ENCODE results near the gene DPY19L1. TPM values are rescaled to one million over a fixed set of nuclear protein-coding genes. Genes with fewer than 3 reads are reported as not detected.
A peak's percentile ranks its signal among the peaks of the same experiment; 100 is the strongest.

DPY19L1 gene
- total RNA-seq, 1 donor: 27.1 TPM

DNA sequence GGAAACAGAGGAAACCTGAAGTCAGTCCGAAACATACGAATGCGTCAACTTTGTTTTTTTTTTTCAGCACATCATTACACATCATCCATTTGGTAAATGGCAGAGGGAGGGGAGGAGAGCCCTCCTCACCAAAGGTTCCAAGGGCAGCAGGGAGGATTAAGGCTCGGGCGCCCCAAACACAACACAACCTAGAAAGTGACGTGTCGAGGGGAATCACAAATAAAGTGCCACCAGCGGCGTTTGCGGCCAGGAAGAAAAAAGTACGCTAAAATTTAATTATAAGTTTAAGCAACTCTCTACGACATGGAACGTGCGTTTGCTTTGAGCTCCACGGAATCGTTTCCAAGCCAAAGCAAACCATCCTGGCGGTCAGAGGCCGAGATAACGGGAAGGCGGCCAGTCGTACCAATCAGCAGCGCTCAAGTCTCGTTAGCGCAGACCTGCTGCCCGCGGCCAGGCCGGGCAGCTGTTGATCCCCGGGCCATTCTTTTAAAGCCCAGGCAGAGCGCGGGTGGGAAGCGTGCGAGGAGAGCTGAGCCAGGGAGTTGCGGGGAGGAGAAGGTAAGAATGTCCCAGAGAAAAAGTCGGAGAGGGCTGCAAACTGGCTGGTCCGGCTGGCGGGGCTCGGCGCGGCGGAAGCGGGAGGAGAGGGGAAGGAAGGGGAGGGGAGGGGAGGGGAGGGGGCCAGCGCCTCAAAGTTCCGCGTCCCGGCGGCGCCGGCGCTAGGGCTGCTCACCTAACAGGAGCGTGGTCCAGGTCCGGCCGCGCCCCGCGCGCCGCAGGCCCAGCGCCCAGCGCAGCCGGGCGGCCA is 719 bp downstream of the DPY19L1 start:
- no peaks in the 10 kb centered on the region for H3K27me3 ChIP-seq (ENCODE audit: insufficient read depth, low read length)
- H3K9me3 ChIP-seq (ENCODE audit: low read depth, low read length): no peaks in the 10 kb centered on the region
- no peaks in the 10 kb centered on the region for H3K36me3 ChIP-seq (ENCODE audit: insufficient read depth, low read length)
- H3K27ac ChIP-seq (ENCODE audit: low read depth, low read length): peak overlapping the region; percentile 70
- peaks cover 21% of the 10 kb centered on the region for H4K20me1 ChIP-seq (ENCODE audit: insufficient read depth, low read length)
- H3K4me3 ChIP-seq (ENCODE audit: insufficient read depth, low read length): peak overlapping the region; percentile 79
- peaks cover 20% of the 10 kb centered on the region for H3K4me1 ChIP-seq (ENCODE audit: insufficient read depth, low read length)
- DNase-seq (ENCODE audit: insufficient read length, low spot score, missing footprints): peak; percentile 97
- H3K79me2 ChIP-seq (ENCODE audit: insufficient read depth, low read length): peaks cover 42% of the 10 kb centered on the region
- H3K4me2 ChIP-seq (ENCODE audit: insufficient read depth, low read length): peak overlapping the region; percentile 89
- TF ChIP-seq, protein P1, sequence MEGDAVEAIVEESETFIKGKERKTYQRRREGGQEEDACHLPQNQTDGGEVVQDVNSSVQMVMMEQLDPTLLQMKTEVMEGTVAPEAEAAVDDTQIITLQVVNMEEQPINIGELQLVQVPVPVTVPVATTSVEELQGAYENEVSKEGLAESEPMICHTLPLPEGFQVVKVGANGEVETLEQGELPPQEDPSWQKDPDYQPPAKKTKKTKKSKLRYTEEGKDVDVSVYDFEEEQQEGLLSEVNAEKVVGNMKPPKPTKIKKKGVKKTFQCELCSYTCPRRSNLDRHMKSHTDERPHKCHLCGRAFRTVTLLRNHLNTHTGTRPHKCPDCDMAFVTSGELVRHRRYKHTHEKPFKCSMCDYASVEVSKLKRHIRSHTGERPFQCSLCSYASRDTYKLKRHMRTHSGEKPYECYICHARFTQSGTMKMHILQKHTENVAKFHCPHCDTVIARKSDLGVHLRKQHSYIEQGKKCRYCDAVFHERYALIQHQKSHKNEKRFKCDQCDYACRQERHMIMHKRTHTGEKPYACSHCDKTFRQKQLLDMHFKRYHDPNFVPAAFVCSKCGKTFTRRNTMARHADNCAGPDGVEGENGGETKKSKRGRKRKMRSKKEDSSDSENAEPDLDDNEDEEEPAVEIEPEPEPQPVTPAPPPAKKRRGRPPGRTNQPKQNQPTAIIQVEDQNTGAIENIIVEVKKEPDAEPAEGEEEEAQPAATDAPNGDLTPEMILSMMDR (IDR thresholded peaks at IDR 0.05; ENCODE audit: extremely low read depth, low read depth, low read length): no peak
- H2AFZ ChIP-seq (ENCODE audit: low read length): peak overlapping the region; percentile 60

DNA sequence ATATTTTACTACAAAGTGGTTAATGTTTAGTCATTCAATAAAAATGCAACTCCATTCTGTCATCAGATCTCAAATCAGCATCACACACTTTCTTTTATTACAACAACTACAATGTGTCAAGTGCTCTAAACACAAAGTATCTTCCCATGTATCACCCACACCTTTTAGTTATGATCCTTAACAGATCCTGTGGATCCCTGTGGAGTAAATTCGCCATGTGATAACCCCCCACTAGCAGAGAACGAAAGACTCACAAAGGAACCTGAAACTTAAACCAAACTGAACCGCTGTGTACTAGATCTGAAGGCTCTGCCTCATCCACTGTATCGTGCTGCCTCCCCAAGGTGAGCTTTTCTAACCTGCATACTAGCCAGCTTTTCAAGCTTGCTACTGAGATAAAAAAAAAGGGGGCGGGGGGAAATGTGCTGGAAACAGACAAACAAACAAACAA is 1.7 kb downstream of the DPY19L1 start:
- DNase-seq (ENCODE audit: insufficient read length, low spot score, missing footprints): no peak
- Histone ChIP-seq H3K4me3 (ENCODE audit: insufficient read depth, low read length) (peak overlapping the region; percentile 79), H3K9me3 (ENCODE audit: low read depth, low read length) (no peaks in the 10 kb centered on the region), H3K4me2 (ENCODE audit: insufficient read depth, low read length) (peak overlapping the region; percentile 89), H2AFZ (ENCODE audit: low read length) (no peak overlapping the region), H4K20me1 (ENCODE audit: insufficient read depth, low read length) (peaks cover 21% of the 10 kb centered on the region), H3K79me2 (ENCODE audit: insufficient read depth, low read length) (peaks cover 46% of the 10 kb centered on the region), H3K36me3 (ENCODE audit: insufficient read depth, low read length) (no peaks in the 10 kb centered on the region), H3K27ac (ENCODE audit: low read depth, low read length) (peak overlapping the region; percentile 70), H3K4me1 (ENCODE audit: insufficient read depth, low read length) (peaks cover 20% of the 10 kb centered on the region), H3K27me3 (ENCODE audit: insufficient read depth, low read length) (no peaks in the 10 kb centered on the region)
- TF ChIP-seq, protein P1 (IDR thresholded peaks at IDR 0.05; ENCODE audit: extremely low read depth, low read depth, low read length): no peak

DNA sequence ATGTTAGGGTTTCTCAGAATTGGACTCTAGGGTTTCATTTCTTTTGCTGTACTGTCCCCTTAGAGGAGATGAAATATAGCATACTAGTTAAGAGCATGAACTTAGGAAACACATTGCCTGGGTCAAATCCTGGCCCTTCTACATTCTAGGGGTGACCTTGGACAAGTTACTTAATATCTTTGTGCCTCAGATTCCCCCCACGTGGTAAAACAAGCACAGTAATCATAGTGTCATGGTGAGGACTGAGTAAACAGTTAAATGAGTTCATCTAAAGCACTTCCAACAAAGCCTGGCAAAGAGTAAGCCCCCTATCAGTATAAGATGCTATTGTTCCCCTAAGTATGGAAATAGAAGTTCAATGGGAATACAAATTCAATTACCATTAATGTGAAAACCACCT is 5.1 kb downstream of the DPY19L1 start:
- Histone ChIP-seq H2AFZ (ENCODE audit: low read length) (no peak overlapping the region), H3K4me1 (ENCODE audit: insufficient read depth, low read length) (peaks cover 17% of the 10 kb centered on the region), H3K4me3 (ENCODE audit: insufficient read depth, low read length) (no peak overlapping the region), H3K9me3 (ENCODE audit: low read depth, low read length) (no peaks in the 10 kb centered on the region), H3K36me3 (ENCODE audit: insufficient read depth, low read length) (no peaks in the 10 kb centered on the region), H4K20me1 (ENCODE audit: insufficient read depth, low read length) (peaks cover 24% of the 10 kb centered on the region), H3K4me2 (ENCODE audit: insufficient read depth, low read length) (no peak overlapping the region), H3K27ac (ENCODE audit: low read depth, low read length) (no peak overlapping the region), H3K27me3 (ENCODE audit: insufficient read depth, low read length) (no peaks in the 10 kb centered on the region), H3K79me2 (ENCODE audit: insufficient read depth, low read length) (peaks cover 67% of the 10 kb centered on the region)
- DNase-seq (ENCODE audit: insufficient read length, low spot score, missing footprints): no peak
- TF ChIP-seq, protein P1 (IDR thresholded peaks at IDR 0.05; ENCODE audit: extremely low read depth, low read depth, low read length): no peak

DNA sequence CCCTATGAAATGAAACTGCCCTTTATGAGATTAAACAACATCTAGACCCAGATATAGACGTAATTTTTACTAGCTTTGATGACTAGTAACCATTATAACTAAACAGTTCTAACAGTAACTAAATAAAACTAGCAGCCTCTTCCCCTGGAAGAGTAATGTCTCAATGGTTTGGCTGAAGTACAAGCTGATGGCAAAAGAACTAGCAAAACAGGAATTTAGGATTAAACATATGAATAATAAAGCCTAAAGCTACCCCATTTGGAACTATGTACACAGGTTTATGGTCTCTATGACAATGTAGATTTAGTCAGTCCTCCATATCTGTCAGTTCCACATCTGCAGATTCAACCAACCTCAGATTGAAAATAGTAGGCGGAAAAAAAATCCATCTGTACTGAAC is 6.4 kb downstream of the DPY19L1 start:
- DNase-seq (ENCODE audit: insufficient read length, low spot score, missing footprints): no peak
- peaks cover 71% of the 10 kb centered on the region for H3K79me2 ChIP-seq (ENCODE audit: insufficient read depth, low read length)
- H3K36me3 ChIP-seq (ENCODE audit: insufficient read depth, low read length): no peaks in the 10 kb centered on the region
- no peaks in the 10 kb centered on the region for H3K9me3 ChIP-seq (ENCODE audit: low read depth, low read length)
- TF ChIP-seq, protein P1 (IDR thresholded peaks at IDR 0.05; ENCODE audit: extremely low read depth, low read depth, low read length): no peak
- H3K4me2 ChIP-seq (ENCODE audit: insufficient read depth, low read length): no peak overlapping the region
- H3K4me1 ChIP-seq (ENCODE audit: insufficient read depth, low read length): peaks cover 12% of the 10 kb centered on the region
- no peaks in the 10 kb centered on the region for H3K27me3 ChIP-seq (ENCODE audit: insufficient read depth, low read length)
- H3K27ac ChIP-seq (ENCODE audit: low read depth, low read length): no peak overlapping the region
- no peak overlapping the region for H3K4me3 ChIP-seq (ENCODE audit: insufficient read depth, low read length)
- peaks cover 27% of the 10 kb centered on the region for H4K20me1 ChIP-seq (ENCODE audit: insufficient read depth, low read length)
- no peak overlapping the region for H2AFZ ChIP-seq (ENCODE audit: low read length)
